NOMO-1 treated with DMSO at 0.1 percent for 48 hours (cell line): ENCODE results near the gene EPHA4.

Source experiments
- DNase-seq: peaks from one replicate; lab custom pipeline; 2025; ENCODE audit not compliant: unreplicated experiment; lab: John Stamatoyannopoulos, UW

EPHA4 gene

GRCh38 chr2:221410487-221410886 is 161.6 kb downstream of the EPHA4 start:
- DNase-seq = no peak

GRCh38 chr2:221407765-221408164 is 164.3 kb downstream of the EPHA4 start:
- no peak for DNase-seq

- DNase-seq = no peak
These were observed 166.6 kb downstream of the EPHA4 start for GRCh38 chr2:221405521-221405920.

- no peak for DNase-seq
These were observed 170.0 kb downstream of the EPHA4 start for GRCh38 chr2:221402072-221402471.

GRCh38 chr2:221400411-221400810 is 171.7 kb downstream of the EPHA4 start:
- DNase-seq = no peak

GRCh38 chr2:221399183-221399582 is 172.9 kb downstream of the EPHA4 start:
- no peak for DNase-seq

- no peak for DNase-seq
These were observed 174.9 kb downstream of the EPHA4 start for GRCh38 chr2:221397187-221397586.

GRCh38 chr2:221392228-221392881 is 179.7 kb downstream of the EPHA4 start:
- DNase-seq = no peak

- DNase-seq = no peak
These were observed 181.2 kb downstream of the EPHA4 start for GRCh38 chr2:221390878-221391277.

- DNase-seq = no peak
These were observed 182.2 kb downstream of the EPHA4 start for GRCh38 chr2:221389904-221390303.

- no peak for DNase-seq
These were observed 182.7 kb downstream of the EPHA4 start for GRCh38 chr2:221389421-221389820.

GRCh38 chr2:221388891-221389290 is 183.2 kb downstream of the EPHA4 start:
- no peak for DNase-seq

- no peak for DNase-seq
These were observed 186.4 kb downstream of the EPHA4 start for GRCh38 chr2:221385716-221386115.

GRCh38 chr2:221381928-221382488 is 190.1 kb downstream of the EPHA4 start:
- no peak for DNase-seq

- DNase-seq = no peak
These were observed 191.4 kb downstream of the EPHA4 start for GRCh38 chr2:221380686-221381085.

- DNase-seq = no peak
These were observed 192.0 kb downstream of the EPHA4 start for GRCh38 chr2:221380062-221380461.

- DNase-seq = no peak
These were observed 194.5 kb downstream of the EPHA4 start for GRCh38 chr2:221377597-221377996.

- DNase-seq = no peak
These were observed 195.0 kb downstream of the EPHA4 start for GRCh38 chr2:221377066-221377465.

GRCh38 chr2:221374234-221374633 is 197.9 kb downstream of the EPHA4 start:
- DNase-seq = no peak

GRCh38 chr2:221372907-221373306 is 199.2 kb downstream of the EPHA4 start:
- DNase-seq = no peak

GRCh38 chr2:221372159-221372884 is 199.8 kb downstream of the EPHA4 start:
- no peak for DNase-seq

GRCh38 chr2:221371347-221371746 is 200.8 kb downstream of the EPHA4 start:
- DNase-seq = no peak
